ENCODE measurements around the gene KLF7.
"Not testable (repeated sequence)": the region's sequence is repeated elsewhere in the genome, so short reads cannot be mapped to it uniquely, and the experiment has no call there.

KLF7 gene

GRCh38 chr2:207051385-207051965, 114.3 kb downstream of the KLF7 start:
- DNase-seq, result no peak

- no peak for DNase-seq
Observed at GRCh38 chr2:207049122-207049521, 116.6 kb downstream of the KLF7 start.

- DNase-seq, result no peak
Observed at GRCh38 chr2:207048416-207048815, 117.3 kb downstream of the KLF7 start.

GRCh38 chr2:207046724-207047123, 119.0 kb downstream of the KLF7 start:
- no peak for DNase-seq

- peak; percentile 11 for DNase-seq
Observed at GRCh38 chr2:207045531-207045930, 120.2 kb downstream of the KLF7 start.

GRCh38 chr2:207044379-207045362, 121.1 kb downstream of the KLF7 start:
- no peak for DNase-seq

GRCh38 chr2:207042841-207043240, 122.9 kb downstream of the KLF7 start:
- no peak for DNase-seq

GRCh38 chr2:207041786-207042554, 123.8 kb downstream of the KLF7 start:
- no peak for DNase-seq

- DNase-seq, result no peak
Observed at GRCh38 chr2:207041279-207041678, 124.5 kb downstream of the KLF7 start.

- DNase-seq, result no peak
Observed at GRCh38 chr2:207040696-207041095, 125.1 kb downstream of the KLF7 start.

GRCh38 chr2:207039225-207039624, 126.5 kb downstream of the KLF7 start:
- no peak for DNase-seq

- no peak for DNase-seq
Observed at GRCh38 chr2:207038299-207038698, 127.4 kb downstream of the KLF7 start.

- DNase-seq, result no peak
Observed at GRCh38 chr2:207037896-207038295, 127.9 kb downstream of the KLF7 start.

- not testable (repeated sequence) for DNase-seq
Observed at GRCh38 chr2:207037023-207037422, 128.7 kb downstream of the KLF7 start.

- no peak for DNase-seq
Observed at GRCh38 chr2:207035875-207036274, 129.9 kb downstream of the KLF7 start.

GRCh38 chr2:207032490-207032889, 133.3 kb downstream of the KLF7 start:
- DNase-seq, result no peak

Data from DMS79 treated with DMSO at 0.1 percent for 48 hours (cell line).